B cell (primary cell): ENCODE results near the gene RHOBTB3. TPM values are rescaled to one million over a fixed set of nuclear protein-coding genes. Genes with fewer than 3 reads are reported as not detected.

Source experiments
- ATAC-seq: fragments of 200-7000 bp; cut with Tn5 transposase; one replicate; pipeline ENCODE4 v1.10.0; 2021; ENCODE audit warnings: low read depth, mild to moderate bottlenecking, moderate number of reproducible peaks, moderate library complexity
- CTCF ChIA-PET: fragments of 350-600 bp; sonication (Branson Sonifier 250); formaldehyde crosslinking; loops from one replicate; lab custom pipeline; 2021; ENCODE audit warnings: antibody characterized with exemption, inconsistent platforms; lab: Charles Lee
- POLR2A ChIA-PET: fragments of 350-600 bp; sonication (Branson Sonifier 250); formaldehyde crosslinking; loops from one replicate; lab custom pipeline; 2021; ENCODE audit warnings: antibody characterized with exemption; lab: Charles Lee
- DNase-seq: peaks from one replicate; pipeline ENCODE4 v3.0.0; 2013
- H2AFZ ChIP-seq: 2 replicates; pipeline ENCODE4 v1.6.1; 2012; ENCODE audit warnings: mild to moderate bottlenecking, low read depth, low read length; ENCODE audit not compliant: insufficient read depth, poor library complexity, severe bottlenecking
- H3K27ac ChIP-seq, 2 donors: 1 replicate in 1 of 2; 2 replicates in 1 of 2; pipeline ENCODE4 v1.5.1; 2012 to 2013; ENCODE audit warnings: low read length in 2 of 2, mild to moderate bottlenecking in 2 of 2, moderate library complexity in 1 of 2
- H3K27me3 ChIP-seq, 4 experiments: fragments of 200-600 bp in 1 of 4; sonication (generic) in 1 of 4; replicated peaks in 1 of 4; 1 replicate in 2 of 4; 2 replicates in 2 of 4; pipeline versions ENCODE4 v1.6.1 to v1.7.0; 2013 to 2016; ENCODE audit warnings: low read length in 3 of 4, mild to moderate bottlenecking in 2 of 4, mixed read lengths in 1 of 4, moderate library complexity in 1 of 4; ENCODE audit not compliant: insufficient read depth in 4 of 4, control insufficient read depth in 3 of 4; ENCODE audit errors: control extremely low read depth in 1 of 4
- H3K36me3 ChIP-seq, 2 experiments: replicated peaks in 1 of 2; 1 replicate in 1 of 2; 2 replicates in 1 of 2; pipeline versions ENCODE4 v1.6.1 to v1.7.1; 2013; ENCODE audit warnings: low read length in 1 of 2; ENCODE audit not compliant: insufficient read depth in 2 of 2, control insufficient read depth in 1 of 2; ENCODE audit errors: control extremely low read depth in 1 of 2, extremely low read depth in 1 of 2
- H3K4me1 ChIP-seq, 2 donors: fragments of 200-600 bp in 1 of 2; sonication (generic) in 1 of 2; 1 replicate in 1 of 2; 2 replicates in 1 of 2; pipeline versions ENCODE4 v1.5.1 to v1.6.1; 2013 to 2017; ENCODE audit warnings: low read length in 2 of 2; ENCODE audit not compliant: control insufficient read depth in 2 of 2, insufficient read depth in 2 of 2
- H3K4me2 ChIP-seq: replicated peaks from 2 replicates; pipeline ENCODE3; 2012; ENCODE audit warnings: mild to moderate bottlenecking, low read depth, low read length; ENCODE audit not compliant: poor library complexity, severe bottlenecking
- H3K4me3 ChIP-seq, 5 experiments: fragments of 200-600 bp in 1 of 5; sonication (generic) in 1 of 5; 1 replicate in 3 of 5; 2 replicates in 2 of 5; pipeline versions ENCODE4 v1.5.1 to v1.7.0; 2011 to 2016; ENCODE audit warnings: low read length in 4 of 5, mild to moderate bottlenecking in 4 of 5, low read depth in 2 of 5, control low read depth in 1 of 5, moderate library complexity in 1 of 5; ENCODE audit not compliant: insufficient read depth in 1 of 5; ENCODE audit errors: control extremely low read depth in 1 of 5, extremely low read depth in 1 of 5
- H3K79me2 ChIP-seq: fragments of 200-600 bp; sonication (generic); one replicate; pipeline ENCODE4 v1.6.0; 2016; ENCODE audit warnings: low read length; ENCODE audit not compliant: control insufficient read depth, insufficient read depth
- H3K9ac ChIP-seq: fragments of 200-600 bp; sonication (generic); 2 replicates; pipeline ENCODE4 v1.6.1; 2017; ENCODE audit warnings: mild to moderate bottlenecking, low read length, moderate library complexity
- H3K9me3 ChIP-seq, 3 donors: one replicate each; pipeline versions ENCODE4 v1.6.1 to v1.7.1; 2013; ENCODE audit warnings: low read length in 2 of 3; ENCODE audit not compliant: control insufficient read depth in 2 of 3, insufficient read depth in 1 of 3; ENCODE audit errors: control extremely low read depth in 1 of 3
- H4K20me1 ChIP-seq: 2 replicates; pipeline ENCODE4 v1.6.0; 2012; ENCODE audit warnings: mild to moderate bottlenecking, low read length; ENCODE audit not compliant: insufficient read depth, control insufficient read depth, poor library complexity, severe bottlenecking
- H3K27ac Mint-ChIP-seq: one replicate; pipeline ENCODE4 v1.8.0; 2021; ENCODE audit warnings: mixed read lengths
- H3K27me3 Mint-ChIP-seq: one replicate; pipeline ENCODE4 v1.8.0; 2021; ENCODE audit warnings: mixed read lengths
- H3K4me1 Mint-ChIP-seq: one replicate; pipeline ENCODE4 v1.8.0; 2021; ENCODE audit warnings: mixed read lengths
- H3K4me3 Mint-ChIP-seq: one replicate; pipeline ENCODE4 v1.8.0; 2021; ENCODE audit warnings: mixed read lengths
- H3K9me3 Mint-ChIP-seq: one replicate; pipeline ENCODE4 v1.8.0; 2022; ENCODE audit warnings: mixed read lengths; ENCODE audit not compliant: insufficient read depth
- EZH2 ChIP-seq: IDR thresholded peaks from 2 replicates; pipeline ENCODE4 v1.6.1; 2012; ENCODE audit warnings: borderline replicate concordance, low read depth, mild to moderate bottlenecking, moderate library complexity, low read length; ENCODE audit not compliant: insufficient read depth, poor library complexity, severe bottlenecking
- WGBS: methylation state at CpG from one replicate; pipeline ENCODE4 v1.1.5; 2013; ENCODE audit warnings: missing lambda C conversion rate; ENCODE audit not compliant: insufficient coverage; 5-methylcytosine and 5-hydroxymethylcytosine counted together
- intact Hi-C: fragments of 100-400 bp; cut with micrococcal nuclease; formaldehyde crosslinking; loops from one replicate; pipeline ENCODE4 v1.10.0; 2022
- polyA plus RNA-seq: library from polyadenylated mRNA; depleted of rRNA; stranded (reverse); fragments of >200 nt; gene quantifications from 2 replicates; pipeline ENCODE4 v1.2.3, GENCODE V29; 2012
- total RNA-seq, 2 donors: library from RNA; stranded (reverse); fragments of 120-200 nt in 1 of 2; gene quantifications; 1 replicate in 1 of 2; 2 replicates in 1 of 2; pipeline versions ENCODE4 v1.2.3 to v1.2.4, GENCODE V29; 2013 to 2022
- TF ChIP-seq, protein P1 (sequence below): fragments of 200-600 bp; IDR thresholded peaks from one replicate; pipeline ENCODE4 v1.8.0; 2022; ENCODE audit warnings: antibody characterized with exemption, mild to moderate bottlenecking

RHOBTB3 gene
- total and polyA plus RNA-seq, 2 donors (not counting 1 experiment from before 2014, with no cell fraction given) = 1.7 to 5.0 TPM

- ATAC-seq (no peak), DNase-seq (no peak)
- Mint-ChIP-seq H3K4me3 (no peak overlapping the region), H3K9me3 (no peaks in the 10 kb centered on the region), H3K27ac (no peak overlapping the region), H3K27me3 (peaks cover 9% of the 10 kb centered on the region), H3K4me1 (peaks cover 26% of the 10 kb centered on the region)
- WGBS = no CpG with 5 or more reads among the region's 5 CpGs
- peaks cover 0 to 7% (median 4%) of the 10 kb centered on the region in 4 experiments for H3K27me3 ChIP-seq
- no peaks in the 10 kb centered on the region for H3K36me3 ChIP-seq
- H3K79me2 ChIP-seq = no peaks in the 10 kb centered on the region
- H3K9me3 ChIP-seq = no peaks in the 10 kb centered on the region
- CTCF ChIA-PET = no interaction called here
- no peak overlapping the region for H3K9ac ChIP-seq
- POLR2A ChIA-PET = interaction anchor here (0.6 kb wide), 1 partner anchor 934 kb away, joined by 12 read pairs; no protein-coding TSS in a partner anchor
- H2AFZ ChIP-seq = no peak overlapping the region
- no peak overlapping the region for H3K27ac ChIP-seq
- no peak for TF ChIP-seq EZH2
- TF ChIP-seq, protein P1, sequence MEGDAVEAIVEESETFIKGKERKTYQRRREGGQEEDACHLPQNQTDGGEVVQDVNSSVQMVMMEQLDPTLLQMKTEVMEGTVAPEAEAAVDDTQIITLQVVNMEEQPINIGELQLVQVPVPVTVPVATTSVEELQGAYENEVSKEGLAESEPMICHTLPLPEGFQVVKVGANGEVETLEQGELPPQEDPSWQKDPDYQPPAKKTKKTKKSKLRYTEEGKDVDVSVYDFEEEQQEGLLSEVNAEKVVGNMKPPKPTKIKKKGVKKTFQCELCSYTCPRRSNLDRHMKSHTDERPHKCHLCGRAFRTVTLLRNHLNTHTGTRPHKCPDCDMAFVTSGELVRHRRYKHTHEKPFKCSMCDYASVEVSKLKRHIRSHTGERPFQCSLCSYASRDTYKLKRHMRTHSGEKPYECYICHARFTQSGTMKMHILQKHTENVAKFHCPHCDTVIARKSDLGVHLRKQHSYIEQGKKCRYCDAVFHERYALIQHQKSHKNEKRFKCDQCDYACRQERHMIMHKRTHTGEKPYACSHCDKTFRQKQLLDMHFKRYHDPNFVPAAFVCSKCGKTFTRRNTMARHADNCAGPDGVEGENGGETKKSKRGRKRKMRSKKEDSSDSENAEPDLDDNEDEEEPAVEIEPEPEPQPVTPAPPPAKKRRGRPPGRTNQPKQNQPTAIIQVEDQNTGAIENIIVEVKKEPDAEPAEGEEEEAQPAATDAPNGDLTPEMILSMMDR = no peak
- intact Hi-C loops = no loop called here
- peaks cover 6 to 11% of the 10 kb centered on the region in 2 donors for H3K4me1 ChIP-seq
- H3K4me3 ChIP-seq = no peak overlapping the region
- no peaks in the 10 kb centered on the region for H4K20me1 ChIP-seq
- no peak overlapping the region for H3K4me2 ChIP-seq
Observed at GRCh38 chr5:95726811-95727763, 4.0 kb upstream of the RHOBTB3 start.

GRCh38 chr5:95727764-95728191 is 3.4 kb upstream of the RHOBTB3 start:
- no peak overlapping the region for H3K4me2 ChIP-seq
- intact Hi-C loops = no loop called here
- H3K9ac ChIP-seq = no peak overlapping the region
- peaks cover 0 to 10% (median 6%) of the 10 kb centered on the region in 4 experiments for H3K27me3 ChIP-seq
- Mint-ChIP-seq H3K27me3 (peaks cover 12% of the 10 kb centered on the region), H3K9me3 (no peaks in the 10 kb centered on the region), H3K4me3 (no peak overlapping the region), H3K4me1 (peaks cover 29% of the 10 kb centered on the region), H3K27ac (no peak overlapping the region)
- H3K27ac ChIP-seq = no peak overlapping the region
- peak; percentile 4 for DNase-seq
- H3K4me1 ChIP-seq = peaks cover 8 to 13% of the 10 kb centered on the region in 2 donors
- H3K36me3 ChIP-seq = no peaks in the 10 kb centered on the region
- no peaks in the 10 kb centered on the region for H3K79me2 ChIP-seq
- POLR2A ChIA-PET = interaction anchor here (0.6 kb wide), 1 partner anchor 934 kb away, joined by 12 read pairs; no protein-coding TSS in a partner anchor
- no peak for ATAC-seq
- H3K4me3 ChIP-seq = no peak overlapping the region
- H4K20me1 ChIP-seq = no peaks in the 10 kb centered on the region
- WGBS = 83% methylated on average over 1 of the region's 2 CpGs
- CTCF ChIA-PET = no interaction called here
- TF ChIP-seq, protein P1 = no peak
- no peak for TF ChIP-seq EZH2
- H2AFZ ChIP-seq = no peak overlapping the region
- H3K9me3 ChIP-seq = no peaks in the 10 kb centered on the region
